ENCODE measurements around the gene ELOVL5. TPM values are rescaled to one million over a fixed set of nuclear protein-coding genes. Genes with fewer than 3 reads are reported as not detected.

ELOVL5 gene
- total RNA-seq, 1 donor from 2014 or later = 52.8 TPM

DNA sequence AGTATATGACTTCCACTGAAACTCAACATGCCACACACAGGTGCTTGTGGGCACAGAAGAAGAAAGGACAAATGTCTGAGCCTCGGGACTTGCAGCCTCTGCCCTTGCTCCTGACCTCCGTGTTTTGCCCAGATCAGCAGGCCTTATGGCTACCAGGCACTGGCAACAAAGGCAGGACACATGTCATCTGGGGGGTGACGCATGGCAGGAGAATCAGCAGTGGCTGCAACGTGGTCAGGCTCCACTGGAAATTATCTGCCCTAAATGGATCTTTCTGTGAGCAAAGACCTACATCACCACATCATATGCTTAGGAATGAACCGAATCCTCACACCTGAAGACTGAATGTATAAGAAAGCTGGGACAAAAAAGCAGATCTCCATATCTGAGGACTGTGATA, 78.9 kb downstream of the ELOVL5 start:
- Histone ChIP-seq H2AFZ (ENCODE audit: low read depth, low read length) (no peak overlapping the region), H3K9me3 (ENCODE audit: insufficient read depth, low read depth, low read length) (no peaks in the 10 kb centered on the region), H3K79me2 (ENCODE audit: insufficient read depth, low read length) (no peaks in the 10 kb centered on the region), H3K4me1 (ENCODE audit: insufficient read depth, low read length) (no peaks in the 10 kb centered on the region), H3K4me2 (ENCODE audit: low read length) (no peak overlapping the region), H3K27ac (ENCODE audit: low read depth, low read length) (no peak overlapping the region), H3K36me3 (ENCODE audit: insufficient read depth, low read length) (peaks cover 56% of the 10 kb centered on the region), H4K20me1 (ENCODE audit: insufficient read depth, low read length) (no peaks in the 10 kb centered on the region), H3K27me3 (ENCODE audit: insufficient read depth, low read length) (no peaks in the 10 kb centered on the region), H3K9ac (ENCODE audit: low read length) (no peak overlapping the region), H3K4me3 (ENCODE audit: insufficient read depth, low read depth, low read length) (no peak overlapping the region)
- Mint-ChIP-seq H3K4me1 (ENCODE audit: low read depth, unreplicated experiment) (no peaks in the 10 kb centered on the region), H3K9me3 (ENCODE audit: unreplicated experiment) (no peaks in the 10 kb centered on the region), H3K27me3 (ENCODE audit: low read depth, unreplicated experiment) (no peaks in the 10 kb centered on the region), H3K27ac (ENCODE audit: unreplicated experiment) (no peak overlapping the region), H3K4me3 (ENCODE audit: unreplicated experiment) (no peak overlapping the region), H3K36me3 (ENCODE audit: low read depth, unreplicated experiment) (peaks cover 24% of the 10 kb centered on the region)
- DNase-seq (ENCODE audit: low read depth) (no peak), FAIRE-seq (no peak)
- TF ChIP-seq EZH2 (IDR thresholded peaks at IDR 0.05; ENCODE audit: insufficient read depth, low read length) = no peak
- TF ChIP-seq, protein P1, sequence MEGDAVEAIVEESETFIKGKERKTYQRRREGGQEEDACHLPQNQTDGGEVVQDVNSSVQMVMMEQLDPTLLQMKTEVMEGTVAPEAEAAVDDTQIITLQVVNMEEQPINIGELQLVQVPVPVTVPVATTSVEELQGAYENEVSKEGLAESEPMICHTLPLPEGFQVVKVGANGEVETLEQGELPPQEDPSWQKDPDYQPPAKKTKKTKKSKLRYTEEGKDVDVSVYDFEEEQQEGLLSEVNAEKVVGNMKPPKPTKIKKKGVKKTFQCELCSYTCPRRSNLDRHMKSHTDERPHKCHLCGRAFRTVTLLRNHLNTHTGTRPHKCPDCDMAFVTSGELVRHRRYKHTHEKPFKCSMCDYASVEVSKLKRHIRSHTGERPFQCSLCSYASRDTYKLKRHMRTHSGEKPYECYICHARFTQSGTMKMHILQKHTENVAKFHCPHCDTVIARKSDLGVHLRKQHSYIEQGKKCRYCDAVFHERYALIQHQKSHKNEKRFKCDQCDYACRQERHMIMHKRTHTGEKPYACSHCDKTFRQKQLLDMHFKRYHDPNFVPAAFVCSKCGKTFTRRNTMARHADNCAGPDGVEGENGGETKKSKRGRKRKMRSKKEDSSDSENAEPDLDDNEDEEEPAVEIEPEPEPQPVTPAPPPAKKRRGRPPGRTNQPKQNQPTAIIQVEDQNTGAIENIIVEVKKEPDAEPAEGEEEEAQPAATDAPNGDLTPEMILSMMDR (IDR thresholded peaks at IDR 0.05; ENCODE audit: insufficient read depth, low read depth, low read length) = no peak

DNA sequence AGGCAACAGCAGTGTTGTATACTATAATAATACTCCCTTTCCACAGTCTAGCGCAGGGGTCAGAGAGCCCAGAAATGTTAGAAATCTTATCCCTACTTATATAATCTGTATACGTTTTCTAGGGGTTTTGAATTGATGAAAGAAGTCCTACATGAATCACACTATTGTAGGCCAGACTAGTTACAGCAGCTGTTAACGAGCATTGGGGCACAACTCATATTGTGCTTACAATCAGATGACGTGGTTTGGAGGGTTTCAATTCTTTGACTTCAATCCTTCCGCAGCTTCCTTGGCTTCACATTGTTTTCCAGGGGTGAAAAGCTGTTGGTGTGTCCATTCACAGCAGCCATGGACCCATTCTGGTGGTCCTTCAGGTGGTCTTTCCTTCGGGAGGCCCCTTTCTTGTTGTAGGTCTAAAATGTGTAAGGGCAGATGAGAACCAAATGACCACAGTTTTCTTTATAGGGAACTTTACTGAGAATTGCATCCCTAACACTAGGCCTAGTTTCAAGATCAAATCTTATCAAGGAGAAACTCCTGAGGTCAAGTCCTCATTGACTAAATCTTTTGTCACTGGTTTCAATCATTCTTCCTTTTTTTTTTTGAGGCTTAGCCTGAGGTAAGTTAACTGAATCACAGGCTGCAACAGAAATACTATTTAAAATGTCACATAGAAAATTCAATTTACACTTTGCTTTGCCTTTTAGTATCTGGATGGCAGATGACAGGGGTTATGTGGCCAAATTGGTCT, 79.7 kb downstream of the ELOVL5 start:
- H3K4me3 Mint-ChIP-seq (ENCODE audit: unreplicated experiment) = no peak overlapping the region
- Histone ChIP-seq H2AFZ (ENCODE audit: low read depth, low read length) (no peak overlapping the region), H4K20me1 (ENCODE audit: insufficient read depth, low read length) (peaks cover 5% of the 10 kb centered on the region), H3K36me3 (ENCODE audit: insufficient read depth, low read length) (peaks cover 54% of the 10 kb centered on the region), H3K4me3 (ENCODE audit: insufficient read depth, low read depth, low read length) (no peak overlapping the region), H3K9ac (ENCODE audit: low read length) (no peak overlapping the region), H3K9me3 (ENCODE audit: insufficient read depth, low read depth, low read length) (no peaks in the 10 kb centered on the region), H3K79me2 (ENCODE audit: insufficient read depth, low read length) (no peaks in the 10 kb centered on the region), H3K4me2 (ENCODE audit: low read length) (no peak overlapping the region), H3K27ac (ENCODE audit: low read depth, low read length) (no peak overlapping the region), H3K4me1 (ENCODE audit: insufficient read depth, low read length) (no peaks in the 10 kb centered on the region), H3K27me3 (ENCODE audit: insufficient read depth, low read length) (no peaks in the 10 kb centered on the region)
- H3K4me1 Mint-ChIP-seq (ENCODE audit: low read depth, unreplicated experiment) = peaks cover 2% of the 10 kb centered on the region
- DNase-seq (ENCODE audit: low read depth) (no peak), FAIRE-seq (no peak)
- no peaks in the 10 kb centered on the region for H3K27me3 Mint-ChIP-seq (ENCODE audit: low read depth, unreplicated experiment)
- no peaks in the 10 kb centered on the region for H3K9me3 Mint-ChIP-seq (ENCODE audit: unreplicated experiment)
- no peak overlapping the region for H3K27ac Mint-ChIP-seq (ENCODE audit: unreplicated experiment)
- TF ChIP-seq, protein P1 (IDR thresholded peaks at IDR 0.05; ENCODE audit: insufficient read depth, low read depth, low read length) = no peak
- no peak for TF ChIP-seq EZH2 (IDR thresholded peaks at IDR 0.05; ENCODE audit: insufficient read depth, low read length)
- H3K36me3 Mint-ChIP-seq (ENCODE audit: low read depth, unreplicated experiment) = peaks cover 21% of the 10 kb centered on the region

DNA sequence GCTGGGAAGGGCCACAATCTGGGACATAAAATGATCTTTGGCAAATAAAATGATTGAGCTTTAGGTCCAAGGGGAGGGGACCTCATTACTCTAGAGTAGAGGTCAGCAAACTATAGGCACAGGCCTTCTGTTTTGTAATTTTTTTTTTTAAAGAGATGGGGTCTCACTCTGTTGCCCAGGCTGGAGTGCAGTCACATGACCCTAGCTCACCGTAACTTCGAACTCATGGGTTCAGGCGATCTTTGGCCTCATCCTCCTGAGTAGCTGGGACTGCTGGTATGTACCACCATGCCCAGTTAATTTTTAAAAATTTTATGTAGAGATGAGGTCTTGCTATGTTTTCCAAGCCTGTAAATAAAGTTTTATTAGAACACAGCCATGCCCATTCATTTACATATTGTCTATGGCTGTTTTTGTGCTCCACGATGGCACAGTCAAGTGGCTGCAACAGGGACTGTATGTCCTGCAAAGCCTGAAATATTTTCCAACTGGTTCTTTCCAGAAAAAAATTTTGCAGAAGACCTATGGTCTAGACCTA, 82.1 kb downstream of the ELOVL5 start:
- no peaks in the 10 kb centered on the region for H3K4me1 ChIP-seq (ENCODE audit: insufficient read depth, low read length)
- H2AFZ ChIP-seq (ENCODE audit: low read depth, low read length) = no peak overlapping the region
- peaks cover 12% of the 10 kb centered on the region for H4K20me1 ChIP-seq (ENCODE audit: insufficient read depth, low read length)
- FAIRE-seq (no peak), DNase-seq (ENCODE audit: low read depth) (no peak)
- no peak overlapping the region for H3K27ac ChIP-seq (ENCODE audit: low read depth, low read length)
- no peaks in the 10 kb centered on the region for H3K27me3 ChIP-seq (ENCODE audit: insufficient read depth, low read length)
- Mint-ChIP-seq H3K27me3 (ENCODE audit: low read depth, unreplicated experiment) (no peaks in the 10 kb centered on the region), H3K27ac (ENCODE audit: unreplicated experiment) (no peak overlapping the region), H3K36me3 (ENCODE audit: low read depth, unreplicated experiment) (peaks cover 17% of the 10 kb centered on the region), H3K9me3 (ENCODE audit: unreplicated experiment) (no peaks in the 10 kb centered on the region), H3K4me3 (ENCODE audit: unreplicated experiment) (no peak overlapping the region), H3K4me1 (ENCODE audit: low read depth, unreplicated experiment) (peaks cover 6% of the 10 kb centered on the region)
- peaks cover 52% of the 10 kb centered on the region for H3K36me3 ChIP-seq (ENCODE audit: insufficient read depth, low read length)
- no peaks in the 10 kb centered on the region for H3K79me2 ChIP-seq (ENCODE audit: insufficient read depth, low read length)
- no peak for TF ChIP-seq EZH2 (IDR thresholded peaks at IDR 0.05; ENCODE audit: insufficient read depth, low read length)
- TF ChIP-seq, protein P1 (IDR thresholded peaks at IDR 0.05; ENCODE audit: insufficient read depth, low read depth, low read length) = no peak
- no peak overlapping the region for H3K9ac ChIP-seq (ENCODE audit: low read length)
- H3K9me3 ChIP-seq (ENCODE audit: insufficient read depth, low read depth, low read length) = no peaks in the 10 kb centered on the region
- H3K4me3 ChIP-seq (ENCODE audit: insufficient read depth, low read depth, low read length) = no peak overlapping the region
- no peak overlapping the region for H3K4me2 ChIP-seq (ENCODE audit: low read length)

All from astrocyte (in vitro differentiated cells and primary cell).